ENCODE data around the gene ZBTB8OS.

The ZBTB8OS gene

GRCh38 chr1:32606565-32607371 is 43.6 kb downstream of the ZBTB8OS start:
- TF ChIP-seq CTCF (conservative IDR thresholded peaks at IDR 0.05; ENCODE audit: control insufficient read depth, insufficient read depth, low read depth, low read length) = no peak
- H3K4me3 ChIP-seq (ENCODE audit: control insufficient read depth, low read depth, low read length) = no peak overlapping the region
- DNase-seq (ENCODE audit: low read depth) = no peak

DNA sequence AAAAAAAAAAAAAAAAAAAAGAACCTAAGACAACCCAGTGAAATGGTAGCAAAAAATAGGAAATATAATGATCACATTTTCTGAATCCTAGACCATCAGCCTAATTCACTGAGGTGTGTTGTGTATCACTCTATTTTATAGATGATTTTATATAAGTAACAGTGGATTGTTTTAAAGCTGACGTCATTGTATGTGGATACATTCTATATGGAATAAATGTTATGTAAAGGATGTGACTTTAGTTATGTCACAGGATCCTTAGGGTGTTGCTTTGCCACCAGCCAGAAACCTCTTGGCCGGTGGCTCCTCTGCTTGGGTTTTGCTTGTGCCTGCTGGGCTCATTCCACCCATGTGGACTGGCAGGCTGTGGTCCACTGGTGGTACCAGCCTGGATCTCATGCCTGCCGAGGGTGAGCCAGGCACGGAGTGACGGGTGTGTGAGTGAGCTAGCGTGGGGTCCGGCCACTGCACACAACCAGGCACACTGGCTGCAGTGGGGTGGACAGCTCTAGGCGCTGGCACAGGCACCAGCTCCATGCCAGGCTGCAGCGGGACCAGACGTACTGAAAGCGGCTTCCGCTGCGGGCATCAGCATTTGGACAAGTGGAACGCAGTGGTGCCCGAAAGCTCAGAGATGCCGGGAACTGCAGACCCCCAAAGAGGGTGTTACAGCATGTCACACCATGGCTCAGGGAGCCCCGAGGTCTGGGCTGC is 44.5 kb downstream of the ZBTB8OS start:
- no peak overlapping the region for H3K4me3 ChIP-seq (ENCODE audit: control insufficient read depth, low read depth, low read length)
- DNase-seq (ENCODE audit: low read depth) = no peak
- TF ChIP-seq CTCF (conservative IDR thresholded peaks at IDR 0.05; ENCODE audit: control insufficient read depth, insufficient read depth, low read depth, low read length) = no peak

GRCh38 chr1:32600034-32600433 is 50.3 kb downstream of the ZBTB8OS start:
- no peak for TF ChIP-seq CTCF (conservative IDR thresholded peaks at IDR 0.05; ENCODE audit: control insufficient read depth, insufficient read depth, low read depth, low read length)

DNA sequence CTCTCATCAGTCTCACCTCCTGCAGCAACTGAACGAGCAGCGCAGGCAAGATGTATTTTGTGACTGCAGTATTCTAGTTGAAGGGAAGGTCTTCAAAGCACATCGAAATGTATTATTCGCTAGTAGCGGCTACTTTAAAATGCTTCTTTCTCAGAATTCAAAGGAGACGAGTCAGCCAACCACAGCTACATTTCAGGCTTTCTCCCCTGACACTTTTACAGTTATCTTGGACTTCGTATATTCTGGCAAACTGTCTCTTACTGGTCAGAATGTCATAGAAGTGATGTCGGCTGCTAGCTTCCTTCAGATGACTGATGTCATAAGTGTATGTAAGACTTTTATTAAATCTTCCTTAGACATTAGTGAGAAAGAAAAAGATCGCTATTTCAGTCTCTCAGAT is 57.4 kb downstream of the ZBTB8OS start:
- H3K4me3 ChIP-seq (ENCODE audit: control insufficient read depth, low read depth, low read length) = no peak overlapping the region
- TF ChIP-seq CTCF (conservative IDR thresholded peaks at IDR 0.05; ENCODE audit: control insufficient read depth, insufficient read depth, low read depth, low read length) = no peak
- DNase-seq (ENCODE audit: low read depth) = peak; percentile 28

More at GRCh38 chr1:32600034-32600433, 50.3 kb downstream of the ZBTB8OS start:
- no peak for DNase-seq (ENCODE audit: low read depth)
- no peak overlapping the region for H3K4me3 ChIP-seq (ENCODE audit: control insufficient read depth, low read depth, low read length)

DNA sequence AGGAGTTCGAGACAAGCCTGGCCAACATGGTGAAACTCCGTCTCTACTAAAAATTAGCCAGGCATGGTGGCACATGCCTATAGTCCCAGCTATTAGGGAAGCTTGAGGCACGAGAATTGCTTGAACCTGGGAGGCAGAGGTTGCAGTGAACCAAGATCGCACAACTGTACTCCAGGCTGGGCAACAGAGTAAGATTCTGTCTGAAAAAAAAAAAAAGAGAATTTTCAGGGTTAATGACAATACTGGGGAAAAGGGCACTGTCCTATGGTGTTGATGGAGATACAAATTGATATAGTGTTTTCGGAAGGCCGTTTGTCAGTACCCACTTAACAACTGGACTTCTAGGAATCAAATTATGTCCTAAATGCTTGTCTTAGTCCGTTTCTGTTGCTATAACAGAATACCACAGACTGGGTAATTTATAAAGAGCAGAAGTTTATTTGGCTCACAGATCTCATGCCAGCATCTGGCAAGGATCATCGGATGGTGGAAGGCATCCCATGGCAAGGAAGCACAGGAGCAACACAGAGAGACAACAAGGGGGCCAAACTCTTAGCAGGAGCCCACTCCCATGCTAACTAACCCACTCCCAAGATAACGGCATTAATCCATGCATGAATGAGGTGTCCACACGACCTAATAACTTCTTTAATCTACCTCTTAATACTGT is 69.9 kb downstream of the ZBTB8OS start:
- DNase-seq (ENCODE audit: low read depth) = no peak
- TF ChIP-seq CTCF (conservative IDR thresholded peaks at IDR 0.05; ENCODE audit: control insufficient read depth, insufficient read depth, low read depth, low read length) = no peak
- no peak overlapping the region for H3K4me3 ChIP-seq (ENCODE audit: control insufficient read depth, low read depth, low read length)
